Occipital lobe (tissue), 2 donors: ENCODE measurements around the gene KREMEN1. TPM values are rescaled to one million over a fixed set of nuclear protein-coding genes. Genes with fewer than 3 reads are reported as not detected.
"Not testable (repeated sequence)": the region's sequence is repeated elsewhere in the genome, so short reads cannot be mapped to it uniquely, and the experiment has no call there.

Experiments
- DNase-seq: peaks from one replicate; lab custom pipeline; 2025; lab: John Stamatoyannopoulos, UW
- total RNA-seq: library from RNA; depleted of rRNA; stranded (reverse); fragments of >200 nt; gene quantifications from one replicate; pipeline ENCODE4 v1.2.3, GENCODE V29; 2014

Gene KREMEN1, protein sequence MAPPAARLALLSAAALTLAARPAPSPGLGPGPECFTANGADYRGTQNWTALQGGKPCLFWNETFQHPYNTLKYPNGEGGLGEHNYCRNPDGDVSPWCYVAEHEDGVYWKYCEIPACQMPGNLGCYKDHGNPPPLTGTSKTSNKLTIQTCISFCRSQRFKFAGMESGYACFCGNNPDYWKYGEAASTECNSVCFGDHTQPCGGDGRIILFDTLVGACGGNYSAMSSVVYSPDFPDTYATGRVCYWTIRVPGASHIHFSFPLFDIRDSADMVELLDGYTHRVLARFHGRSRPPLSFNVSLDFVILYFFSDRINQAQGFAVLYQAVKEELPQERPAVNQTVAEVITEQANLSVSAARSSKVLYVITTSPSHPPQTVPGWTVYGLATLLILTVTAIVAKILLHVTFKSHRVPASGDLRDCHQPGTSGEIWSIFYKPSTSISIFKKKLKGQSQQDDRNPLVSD
- total RNA-seq, result 18.9 TPM

DNA sequence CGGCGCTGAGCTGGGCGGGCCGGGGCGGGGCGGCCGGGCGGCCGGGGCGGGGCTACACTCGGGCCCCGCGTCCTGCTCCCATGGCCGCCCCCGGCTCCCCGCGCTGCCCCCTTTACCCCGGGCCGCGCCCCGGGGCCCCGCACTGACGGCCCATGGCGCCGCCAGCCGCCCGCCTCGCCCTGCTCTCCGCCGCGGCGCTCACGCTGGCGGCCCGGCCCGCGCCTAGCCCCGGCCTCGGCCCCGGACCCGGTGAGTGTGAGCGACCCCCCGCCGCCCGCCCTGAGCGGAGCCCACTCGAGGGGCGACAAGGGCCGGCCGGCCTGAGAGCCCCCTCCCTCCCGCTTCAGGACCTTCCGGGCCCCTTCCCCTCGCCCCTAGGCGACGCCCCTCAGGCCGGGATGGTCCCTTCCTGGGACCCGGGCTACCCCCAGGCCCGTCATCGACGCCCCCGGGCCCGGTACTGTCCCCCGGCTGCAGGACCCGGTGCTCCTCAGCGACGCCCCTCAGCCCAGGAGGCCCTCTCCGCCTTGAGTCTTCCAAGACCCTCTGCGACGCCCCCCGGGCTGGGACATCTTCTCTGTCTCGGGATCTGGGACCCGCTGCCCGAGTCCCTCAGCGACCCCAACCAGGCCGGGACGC, at the start of gene KREMEN1:
TSS of gene KREMEN1 (plus strand) at position 57 of the 639 bp plus-strand sequence. CDS start at position 153, 96 bp downstream.
- DNase-seq, result no peak

DNA sequence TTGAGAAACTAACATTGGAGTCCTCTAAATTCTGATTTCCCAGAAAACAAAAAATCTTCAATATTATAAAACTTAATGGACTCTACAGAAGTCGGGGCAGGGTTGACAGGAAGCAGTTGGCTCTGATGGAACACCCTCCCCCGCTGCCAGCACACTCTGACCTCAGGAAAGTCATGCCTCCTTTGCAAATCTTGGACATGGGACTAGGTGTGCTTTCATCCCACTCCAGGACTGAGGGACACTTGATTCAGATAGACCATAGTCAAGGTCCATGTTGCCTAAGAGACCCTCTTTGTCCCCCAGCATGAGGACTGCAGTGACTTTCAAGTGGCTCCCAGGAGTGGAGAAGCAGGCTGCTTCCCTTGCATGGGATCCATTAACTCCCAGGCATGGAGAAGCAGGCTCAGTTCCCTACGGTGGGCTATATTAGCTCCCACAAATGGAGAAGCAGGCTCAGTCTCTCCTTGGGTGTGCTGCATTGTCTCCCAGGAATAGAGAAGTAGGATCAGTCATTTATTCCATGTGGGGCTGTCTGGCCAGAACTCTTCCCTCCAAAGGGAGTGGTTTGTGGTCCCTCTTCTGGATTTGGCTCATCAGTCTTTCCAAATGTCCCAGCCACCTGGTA, 49.6 kb upstream of the KREMEN1 start:
- DNase-seq, result no peak

DNA sequence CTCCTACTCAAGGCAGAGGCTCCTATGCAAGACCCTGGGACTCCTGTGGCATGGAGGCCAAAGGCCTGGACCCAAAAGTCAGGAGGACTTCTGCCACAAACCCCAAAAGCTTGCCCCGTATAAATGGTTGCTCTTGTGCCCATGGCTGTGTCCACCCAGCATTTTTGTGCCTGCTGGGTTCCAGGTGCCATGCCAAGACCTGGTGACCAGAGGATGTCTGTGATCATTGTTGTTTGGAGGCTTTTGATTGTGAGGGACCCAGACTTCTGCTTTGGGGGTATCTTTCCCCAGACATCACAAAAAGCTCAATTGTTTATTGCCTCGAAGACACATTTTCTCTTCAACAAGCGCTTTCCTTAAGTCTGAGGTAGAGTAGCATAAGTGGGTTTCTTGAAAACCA, 46.3 kb upstream of the KREMEN1 start:
- DNase-seq, result no peak

DNA sequence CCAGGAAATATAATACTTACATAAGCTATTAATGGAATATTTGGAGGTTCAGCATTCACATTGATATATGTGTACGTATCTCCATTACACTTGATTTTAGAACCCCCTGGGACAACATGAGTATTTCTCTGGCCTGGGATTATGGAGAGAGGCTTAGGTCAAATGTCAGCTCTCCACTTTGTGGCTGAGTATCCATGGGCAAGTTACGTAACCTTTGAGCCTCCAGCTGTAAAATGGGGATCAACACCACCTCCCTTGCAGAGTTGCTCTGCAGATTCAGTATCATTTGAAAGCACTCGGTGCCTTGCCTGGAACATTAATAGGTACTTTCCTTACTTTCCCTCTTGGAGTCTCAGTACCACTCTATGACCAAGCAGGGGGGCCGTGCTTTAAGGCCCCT, 44.4 kb upstream of the KREMEN1 start:
- no peak for DNase-seq

DNA sequence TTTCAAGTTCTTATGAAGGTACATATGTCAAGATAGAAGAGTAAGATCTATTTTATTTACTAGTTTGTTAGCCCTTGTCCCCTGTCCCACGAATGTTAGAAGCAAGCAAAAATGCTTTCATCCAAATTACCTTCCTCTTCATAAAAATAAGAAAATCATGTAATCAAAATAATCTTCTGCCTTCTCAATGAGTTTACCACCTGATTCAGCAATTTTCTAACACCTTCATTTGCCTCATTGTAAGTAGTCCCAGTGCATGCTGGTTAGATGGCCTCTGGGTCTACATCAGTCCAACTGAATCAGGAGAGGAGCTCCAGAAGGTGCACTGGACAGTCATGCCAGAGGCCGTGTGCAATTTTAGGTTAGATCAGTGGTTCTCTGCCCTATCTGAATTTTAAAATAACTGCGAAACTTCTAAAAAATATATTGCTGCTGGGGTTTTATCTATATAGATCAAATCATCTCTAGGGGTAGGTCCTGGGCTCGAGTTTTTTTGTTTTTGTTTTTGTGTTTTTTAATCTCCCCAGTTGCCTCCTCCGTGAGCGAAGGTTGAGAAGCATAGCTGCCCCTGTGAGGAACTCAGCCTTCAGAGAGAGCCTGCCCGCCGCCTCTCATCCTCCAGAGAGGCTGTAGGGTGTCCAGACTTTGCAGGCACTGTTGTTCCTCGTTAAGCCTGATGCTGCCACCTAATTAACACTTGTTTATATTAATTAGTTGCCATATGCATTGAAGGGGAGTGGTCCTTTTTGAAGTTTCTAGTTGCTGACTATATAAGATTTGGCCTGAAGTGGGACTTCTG, 43.4 kb upstream of the KREMEN1 start:
- DNase-seq, result no peak

DNA sequence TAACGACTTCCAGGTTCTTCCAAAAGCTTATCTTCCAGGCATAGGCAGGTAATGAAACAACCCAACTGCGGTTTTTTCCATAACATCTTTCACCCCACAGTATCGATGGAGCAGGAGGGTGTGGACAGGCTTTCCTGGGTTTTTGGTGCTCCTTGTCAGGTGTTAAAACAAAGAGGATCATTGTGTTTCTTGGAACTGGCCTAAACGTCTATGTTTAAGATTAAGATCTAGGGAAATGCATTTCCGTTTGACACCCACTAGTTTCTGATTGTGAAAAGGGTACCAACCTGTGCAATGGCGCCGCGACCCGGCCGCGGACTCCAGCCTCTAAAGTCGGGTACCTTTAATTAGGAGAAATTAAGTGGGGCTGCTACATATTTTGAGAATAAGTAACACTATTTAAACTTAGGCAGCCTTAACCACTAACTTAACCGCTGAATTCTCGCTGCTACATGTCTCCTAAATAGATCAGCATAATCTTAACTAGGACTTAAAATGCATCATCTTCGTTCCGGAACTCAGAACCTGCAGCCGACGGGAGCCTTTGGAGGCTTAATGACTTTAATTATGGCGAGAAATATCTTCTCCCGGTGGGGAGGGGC, 42.7 kb upstream of the KREMEN1 start:
- no peak for DNase-seq

DNA sequence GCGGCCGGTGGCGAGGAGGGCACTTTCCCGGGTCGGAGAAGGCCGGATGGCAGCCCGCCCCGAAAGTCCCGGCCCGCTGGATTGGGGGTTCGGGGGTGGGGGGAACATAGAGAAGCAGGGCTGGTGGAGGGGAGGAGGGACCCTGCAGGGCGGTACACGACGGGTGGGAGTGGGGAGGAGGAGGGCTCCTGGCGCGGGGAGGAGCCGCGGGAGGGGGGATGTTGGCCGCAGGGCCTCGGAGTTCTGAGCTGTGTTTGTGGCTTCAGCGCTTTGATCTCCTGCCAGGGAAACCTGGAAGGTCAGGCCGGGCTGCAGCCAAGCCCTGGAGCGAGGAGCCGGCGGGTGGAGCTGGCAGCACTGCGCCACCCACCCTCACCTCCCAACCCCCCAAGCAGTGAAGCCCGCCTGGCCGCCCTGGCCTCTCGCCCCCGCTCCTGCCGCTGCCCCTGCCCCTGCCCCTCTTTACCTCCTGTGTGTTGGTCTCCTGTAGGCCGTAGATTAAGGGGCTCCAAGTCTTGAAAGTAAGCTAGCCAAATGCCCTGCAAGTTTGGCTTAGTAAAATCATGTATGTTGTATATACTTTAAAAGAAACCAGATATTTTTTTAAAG, 42.1 kb upstream of the KREMEN1 start:
- no peak for DNase-seq

DNA sequence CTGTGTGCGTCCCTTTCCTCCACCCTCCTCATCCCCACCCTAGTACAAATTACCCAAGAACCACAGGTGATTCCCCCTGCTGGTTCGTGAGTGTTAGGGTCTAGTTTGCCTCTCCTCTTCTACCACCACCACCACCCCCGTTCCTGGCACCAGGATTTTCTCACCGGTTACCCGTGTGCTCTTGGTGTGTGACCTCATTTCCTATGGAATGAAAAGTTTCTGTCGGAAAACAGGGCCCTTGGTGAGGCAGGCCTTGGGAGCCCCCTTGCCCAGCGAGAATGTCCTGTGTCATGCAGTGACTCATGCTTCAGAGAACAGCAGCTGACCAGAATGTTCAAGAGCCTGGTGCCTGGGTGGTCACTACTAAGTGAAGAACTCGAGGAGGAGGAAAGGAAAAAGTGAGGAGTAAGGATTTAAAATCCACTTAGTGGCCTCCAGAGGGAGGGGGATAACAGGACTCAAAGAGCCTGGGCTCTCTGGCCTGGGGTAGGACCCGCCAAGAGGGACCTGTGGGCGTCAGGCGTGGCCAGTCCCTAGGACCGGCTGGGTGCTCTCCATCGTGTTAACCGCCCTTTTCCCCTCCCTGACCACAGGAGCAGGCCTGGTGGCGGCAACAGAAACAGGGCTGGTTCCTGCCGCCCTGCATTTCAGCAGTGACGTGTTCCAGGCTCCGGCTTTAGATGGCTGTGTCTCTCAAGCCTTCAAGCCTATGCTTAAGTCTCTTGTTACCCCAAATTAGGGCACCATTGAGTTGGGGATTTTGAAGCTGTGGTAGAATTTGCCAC, 41.4 kb upstream of the KREMEN1 start:
- DNase-seq, result no peak

DNA sequence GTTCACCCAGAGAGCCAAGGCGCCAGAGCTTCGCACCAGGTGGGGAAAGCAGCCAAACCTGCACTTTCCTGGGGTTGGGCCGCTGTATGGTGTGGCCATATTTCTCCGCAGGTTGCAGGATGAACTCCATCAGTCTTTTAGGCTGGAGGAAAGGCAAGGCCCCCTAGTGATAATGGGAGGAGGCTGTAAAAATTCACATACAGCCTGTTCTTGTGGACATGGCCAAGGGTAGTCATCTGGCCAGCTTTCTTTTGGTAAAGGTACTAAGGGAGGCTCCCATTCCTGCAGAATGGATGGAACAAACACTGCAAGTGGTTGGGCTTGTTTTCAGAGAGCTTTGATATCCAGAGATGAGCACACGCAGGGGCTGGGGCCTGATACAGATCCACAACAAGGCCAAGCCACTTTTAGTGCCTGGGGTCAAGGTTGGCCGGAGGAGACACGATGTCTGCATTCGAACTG, 40.8 kb upstream of the KREMEN1 start:
- no peak for DNase-seq

DNA sequence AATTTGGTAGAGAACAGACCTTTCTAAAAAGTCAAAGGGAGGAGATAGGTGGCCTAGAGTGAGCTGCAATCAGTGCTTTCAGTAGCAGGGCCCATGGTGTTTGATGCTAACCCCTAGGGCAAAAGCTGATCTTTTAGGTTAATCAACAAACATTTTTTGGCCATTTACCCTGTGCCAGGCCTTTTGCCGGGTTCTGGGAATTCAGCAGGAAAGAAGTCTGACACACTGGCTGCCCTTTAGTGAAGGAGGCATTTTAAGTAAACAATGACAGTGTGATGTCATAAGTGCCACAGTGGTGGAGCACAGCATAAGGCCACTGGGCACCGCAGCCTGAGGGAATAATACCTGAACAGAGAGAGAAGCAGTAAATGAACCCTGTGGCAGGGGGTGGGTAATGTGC, 40.3 kb upstream of the KREMEN1 start:
- DNase-seq, result no peak

DNA sequence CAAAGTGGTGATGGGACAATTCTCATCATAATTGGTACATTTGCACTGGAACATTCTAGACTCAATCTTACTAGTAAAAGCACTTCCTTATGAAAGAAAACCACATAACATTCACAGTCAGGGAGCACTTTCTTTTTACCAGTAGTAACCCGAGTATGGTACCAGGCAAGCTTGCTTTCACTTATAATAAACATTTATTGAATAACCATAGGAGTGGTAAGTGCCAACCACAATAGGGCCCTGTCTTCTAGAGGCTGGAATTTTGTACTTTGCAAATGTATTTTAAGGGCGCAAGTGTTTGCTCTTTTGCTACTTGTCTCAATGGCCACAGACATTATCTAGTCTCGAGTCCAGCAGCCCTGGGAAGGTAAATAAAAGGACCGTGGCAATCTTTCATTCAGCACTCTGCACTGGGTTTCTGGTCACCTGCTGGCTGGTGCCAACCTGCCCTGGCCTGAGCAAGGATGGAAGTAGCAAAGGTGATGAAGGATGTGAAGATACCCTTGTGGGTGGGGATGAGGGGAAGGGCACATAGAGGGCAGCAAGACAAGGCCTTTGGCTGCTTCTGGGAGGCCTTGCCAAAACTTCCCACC, 35.4 kb upstream of the KREMEN1 start:
- DNase-seq, result no peak

DNA sequence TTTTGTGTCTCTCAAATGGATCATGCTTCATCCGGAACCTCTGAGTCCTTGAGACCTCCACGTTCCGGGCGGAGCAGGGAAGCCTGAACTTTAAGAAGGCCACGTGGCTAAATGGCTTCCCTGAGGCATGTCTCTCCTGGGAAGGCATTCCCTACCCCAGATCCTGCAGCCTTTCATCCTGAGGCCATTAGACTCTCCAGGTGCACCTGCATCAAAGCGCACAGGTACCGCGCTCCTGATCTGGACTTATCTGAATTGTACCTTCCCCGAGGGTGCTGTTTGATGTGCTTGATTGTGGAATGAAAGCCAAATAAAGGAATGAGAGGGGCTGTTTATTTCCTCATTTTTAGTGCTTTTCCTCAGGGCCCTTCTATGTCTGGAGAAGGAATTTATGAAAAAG, 33.7 kb upstream of the KREMEN1 start:
- DNase-seq, result no peak

DNA sequence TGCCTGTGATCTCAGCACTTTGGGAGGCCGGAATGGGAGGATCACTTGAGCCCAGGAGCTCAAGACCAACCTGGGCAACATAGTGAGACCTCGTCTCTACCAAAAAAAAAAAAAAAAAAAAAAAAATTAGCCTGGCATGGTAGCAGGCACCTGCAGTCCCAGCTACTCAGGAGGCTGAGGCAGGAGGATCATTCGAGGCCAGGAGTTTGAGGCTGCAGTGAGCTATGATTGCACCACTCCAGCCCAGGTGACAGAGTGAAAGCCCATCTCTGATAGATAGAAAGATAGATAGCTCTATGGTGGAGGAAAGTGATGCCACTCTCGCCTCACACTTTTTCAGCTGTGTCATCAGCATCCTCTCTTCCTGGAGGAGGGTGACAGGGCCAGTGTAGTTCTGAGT, 33.2 kb upstream of the KREMEN1 start:
- DNase-seq, result not testable (repeated sequence)

DNA sequence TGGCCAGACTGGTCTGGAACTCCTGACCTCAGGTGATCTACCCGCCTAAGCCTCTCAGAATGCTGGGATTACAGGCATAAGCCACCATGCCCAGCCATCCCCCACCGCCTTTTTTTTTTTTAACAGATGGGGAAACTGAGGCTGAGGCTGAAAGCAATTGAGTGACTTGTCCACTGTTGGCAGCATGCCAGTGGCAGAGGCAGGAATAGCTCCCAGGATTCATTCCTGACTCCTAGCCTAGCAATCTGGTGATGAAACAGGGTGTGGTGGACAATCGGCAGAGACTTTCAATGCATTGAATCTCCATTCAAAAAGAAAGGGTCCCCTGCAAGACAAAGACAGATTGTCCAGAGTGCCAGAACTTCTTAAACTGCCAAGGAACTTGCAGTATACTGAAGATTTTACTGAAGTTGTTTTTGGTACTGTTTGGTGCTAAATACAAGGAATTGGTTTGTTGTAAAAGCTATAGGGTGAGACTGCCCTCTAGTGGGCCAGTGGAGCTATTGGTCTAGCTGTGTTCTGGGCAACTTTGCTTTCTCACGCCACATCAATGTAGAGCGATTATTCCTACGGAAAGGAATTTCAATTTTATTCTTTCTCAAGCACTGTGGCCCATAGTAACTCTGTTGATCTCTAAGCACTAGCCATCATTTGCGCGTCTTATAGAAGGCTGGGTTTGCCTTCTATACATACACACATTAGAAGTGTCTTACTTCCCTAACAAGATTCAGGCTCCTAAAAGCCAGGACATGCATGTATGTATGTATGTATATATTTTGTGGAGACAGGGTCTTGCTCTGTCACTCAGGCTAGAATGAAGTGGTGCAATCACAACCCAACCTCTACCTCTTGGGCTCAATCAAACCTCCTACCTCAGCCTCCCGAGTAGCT, 32.2 kb upstream of the KREMEN1 start:
- DNase-seq, result peak; percentile 57

DNA sequence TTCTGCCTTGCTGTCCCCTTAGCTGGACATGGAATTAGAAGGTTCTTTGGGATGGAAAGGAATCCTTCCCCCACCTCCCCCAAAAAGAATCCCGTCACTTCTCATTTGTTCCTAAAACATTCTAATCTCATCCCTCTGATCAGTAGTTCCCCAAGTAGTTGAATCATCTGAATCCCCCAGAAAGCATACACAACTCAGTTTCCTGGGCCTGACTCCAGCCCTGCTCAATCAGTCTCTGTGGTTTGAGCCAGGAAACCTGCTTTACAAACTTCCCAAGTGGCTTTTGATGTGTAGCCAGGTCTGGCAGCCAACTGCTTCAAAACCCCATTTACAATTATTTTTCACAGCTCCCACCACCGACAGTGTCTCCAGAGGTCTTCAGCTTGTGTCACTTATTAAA, 31.4 kb upstream of the KREMEN1 start:
- no peak for DNase-seq

DNA sequence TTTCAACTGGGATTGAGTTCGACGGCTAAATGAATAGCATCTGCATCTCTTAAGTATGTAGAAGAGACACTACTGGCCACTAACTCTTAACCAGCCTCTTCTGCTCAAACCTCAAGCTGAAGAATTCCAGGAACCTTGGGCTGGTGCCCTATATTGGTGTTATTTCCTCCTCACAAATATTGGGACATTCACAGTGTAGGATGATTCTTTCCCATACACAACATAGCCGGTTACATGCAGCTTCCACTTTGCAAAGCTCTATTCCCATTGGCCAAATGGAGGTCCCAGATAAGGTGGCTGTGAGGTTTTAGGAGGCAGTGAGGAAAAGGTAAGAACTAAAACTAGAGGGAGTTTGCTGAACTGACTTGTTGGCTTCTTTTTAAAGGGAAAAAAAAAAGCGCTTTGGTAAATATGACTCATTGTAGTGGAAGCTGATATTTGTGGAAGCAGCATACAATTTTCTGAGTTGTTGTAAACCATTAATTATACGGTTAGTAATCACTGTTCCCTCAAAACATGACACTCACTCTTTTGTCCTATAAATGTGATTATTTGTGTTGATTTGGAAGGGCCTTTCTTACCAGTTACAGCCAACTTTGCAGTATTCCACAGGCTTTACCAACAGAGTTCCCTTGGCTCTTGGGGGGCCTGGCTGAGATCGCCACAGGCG, 28.8 kb upstream of the KREMEN1 start:
- no peak for DNase-seq

DNA sequence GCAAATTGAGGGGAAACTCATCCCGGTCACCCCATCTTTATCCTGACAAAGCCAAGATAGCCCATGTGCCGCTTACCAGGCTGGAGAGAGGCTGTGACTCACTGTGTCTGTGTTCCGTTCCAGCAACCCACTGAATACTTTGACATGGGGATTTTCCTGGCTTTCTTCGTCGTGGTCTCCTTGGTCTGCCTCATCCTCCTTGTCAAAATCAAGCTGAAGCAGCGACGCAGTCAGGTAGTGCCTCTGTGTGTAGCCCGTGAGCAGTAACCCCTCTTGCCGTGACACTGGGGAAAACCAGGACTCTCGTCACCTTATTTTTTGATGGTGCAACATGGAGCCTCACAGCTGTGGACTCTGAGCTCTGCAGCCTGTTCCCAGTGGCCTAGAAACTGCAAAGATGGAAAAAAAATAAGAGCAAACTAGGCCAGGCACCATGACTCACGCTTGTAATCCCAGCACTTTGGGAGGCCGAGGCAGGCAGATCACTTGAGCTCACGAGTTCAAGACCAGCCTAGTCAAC, 28.1 kb upstream of the KREMEN1 start:
- DNase-seq, result peak; percentile 53
